Hematopoietic multipotent progenitor cell treated with erythropoietin and hydrocortisone succinate and interleukin-3 and kit ligand, for 8 days (in vitro differentiated cells): ENCODE data around the gene FAAP100.
A peak's percentile ranks its signal among the peaks of the same experiment; 100 is the strongest.

Experiments
- DNase-seq: peaks from one replicate; pipeline ENCODE4 v3.0.0-alpha.2; 2015

Gene FAAP100

DNA sequence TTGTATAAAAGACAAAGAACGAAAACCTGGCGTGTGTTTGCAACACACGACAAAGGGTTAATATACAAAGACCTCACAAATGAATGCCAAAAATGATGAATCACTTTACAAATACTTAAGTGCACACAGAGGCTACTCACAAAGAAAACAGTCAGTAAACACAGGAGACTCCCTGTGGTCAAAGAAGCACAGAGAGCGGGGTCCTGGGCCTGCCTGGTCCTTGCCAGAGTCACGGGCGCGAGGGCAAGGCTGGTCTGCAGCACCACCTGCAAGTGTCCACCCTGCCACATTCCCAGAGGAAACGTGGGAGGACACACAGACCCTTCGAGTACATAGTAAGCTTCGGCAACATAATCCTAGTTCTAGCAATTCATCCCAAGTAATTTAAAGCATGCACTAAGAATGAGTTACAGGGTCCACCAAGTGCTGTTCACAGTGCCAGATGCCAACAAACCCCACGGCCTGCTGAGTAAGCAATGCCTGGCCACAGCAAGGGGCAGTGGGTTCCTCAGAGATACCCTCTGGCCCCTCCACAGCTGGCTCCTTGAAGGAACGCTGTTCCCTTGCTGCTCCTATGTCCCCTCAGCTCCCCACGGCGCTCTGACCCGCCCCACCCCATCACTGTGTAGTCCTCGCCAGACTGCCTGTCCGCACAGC is 24.6 kb upstream of the FAAP100 start:
- DNase-seq: no peak

DNA sequence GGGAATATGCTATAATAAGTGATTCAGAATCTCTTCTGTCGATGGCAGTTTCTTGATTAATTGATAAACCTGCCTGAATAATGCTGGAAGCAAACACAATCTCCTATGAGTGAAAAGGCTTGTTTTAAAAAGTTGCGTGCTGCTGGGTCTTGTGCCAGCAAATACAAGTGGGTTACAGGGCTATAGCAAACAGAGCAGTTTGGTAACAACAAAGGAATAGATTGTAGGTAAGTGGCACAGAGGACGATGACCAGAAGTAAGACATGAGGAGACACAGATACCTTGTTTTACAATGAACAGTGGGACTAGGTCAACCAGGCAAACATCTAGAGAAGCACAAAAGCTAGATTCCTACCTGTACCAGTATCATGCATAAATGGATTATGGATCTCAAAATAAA is 23.7 kb upstream of the FAAP100 start:
- no peak for DNase-seq

DNA sequence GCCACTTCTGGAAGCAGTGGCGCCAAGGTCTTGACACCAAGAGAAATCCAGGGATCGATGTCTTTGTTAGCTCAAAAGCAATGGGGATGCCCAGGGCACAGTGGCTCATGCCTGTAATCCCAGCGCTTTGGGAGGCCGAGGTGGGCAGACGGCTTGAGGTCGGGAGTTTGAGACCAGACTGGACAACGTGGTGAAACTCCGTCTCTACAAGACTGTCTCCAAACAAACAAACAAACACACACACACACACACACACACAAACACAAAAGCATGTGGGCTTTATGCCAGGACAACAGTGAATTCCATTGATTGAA is 22.4 kb upstream of the FAAP100 start:
- no peak for DNase-seq

DNA sequence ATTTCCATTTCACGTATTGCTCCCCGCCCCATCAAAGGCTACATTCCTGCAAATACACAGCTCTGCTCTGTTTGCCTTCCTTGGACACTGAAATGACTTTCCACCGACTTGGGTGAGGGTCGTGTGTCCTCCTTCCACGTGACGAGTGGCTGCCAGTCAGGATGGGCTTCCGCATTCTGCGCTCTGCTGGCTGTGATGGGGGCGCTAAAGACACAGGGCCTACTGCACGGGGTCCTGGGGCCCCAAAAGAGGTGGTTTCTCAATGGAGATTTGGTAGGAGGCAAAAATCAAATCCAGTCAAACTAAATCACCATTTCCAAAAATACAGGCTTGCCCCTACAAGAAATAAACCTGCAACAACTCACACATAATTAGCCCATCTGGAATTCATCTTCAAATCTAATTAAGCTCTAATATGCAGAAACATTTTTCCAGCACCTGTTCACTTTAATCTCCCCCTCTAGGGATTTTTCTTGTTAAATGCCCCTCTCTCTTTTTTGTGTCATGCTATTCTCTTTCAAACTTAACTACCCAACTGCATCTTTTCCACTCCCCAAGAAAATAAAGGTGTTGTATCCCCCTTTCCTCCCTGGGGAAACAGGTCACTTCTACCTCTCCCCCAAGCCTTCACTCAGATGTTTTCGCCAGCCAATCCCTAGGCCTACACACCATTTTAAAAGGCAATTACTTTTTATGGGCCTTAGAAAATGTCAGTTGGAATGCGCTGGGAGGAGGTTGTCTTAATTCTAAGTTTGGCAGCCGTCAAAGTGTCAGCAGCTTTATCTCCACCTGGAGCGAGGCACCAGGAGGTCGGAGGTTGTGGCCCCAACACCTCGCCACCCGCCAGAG is 21.9 kb upstream of the FAAP100 start:
- no peak for DNase-seq

DNA sequence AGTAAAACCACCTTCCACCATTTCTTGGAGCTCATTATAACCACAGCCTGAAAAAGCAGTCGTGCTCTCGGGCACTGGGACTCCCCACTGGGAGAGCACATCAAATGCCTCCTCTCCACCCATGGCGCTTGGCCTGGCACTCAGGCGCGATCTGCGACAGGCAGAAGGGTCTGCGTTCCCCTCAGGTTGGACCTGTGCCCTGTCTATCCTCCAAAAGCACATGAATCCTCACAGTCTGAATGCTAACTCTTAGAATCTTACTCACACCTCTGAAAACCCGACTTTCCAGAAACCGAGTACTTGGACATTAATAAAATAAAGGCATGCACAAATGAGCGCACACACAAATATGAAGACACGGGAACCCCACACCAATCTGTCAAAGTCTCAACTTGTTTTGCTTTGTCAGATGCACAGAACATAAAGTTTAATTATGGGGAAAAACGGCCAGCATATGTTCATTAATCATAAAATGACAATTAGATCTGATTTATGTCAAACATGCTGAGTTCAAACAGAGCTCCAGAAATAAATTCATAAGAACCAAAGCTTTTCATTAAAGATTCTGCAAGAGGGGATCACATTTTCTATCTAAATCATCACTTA is 20.5 kb upstream of the FAAP100 start:
- no peak for DNase-seq

DNA sequence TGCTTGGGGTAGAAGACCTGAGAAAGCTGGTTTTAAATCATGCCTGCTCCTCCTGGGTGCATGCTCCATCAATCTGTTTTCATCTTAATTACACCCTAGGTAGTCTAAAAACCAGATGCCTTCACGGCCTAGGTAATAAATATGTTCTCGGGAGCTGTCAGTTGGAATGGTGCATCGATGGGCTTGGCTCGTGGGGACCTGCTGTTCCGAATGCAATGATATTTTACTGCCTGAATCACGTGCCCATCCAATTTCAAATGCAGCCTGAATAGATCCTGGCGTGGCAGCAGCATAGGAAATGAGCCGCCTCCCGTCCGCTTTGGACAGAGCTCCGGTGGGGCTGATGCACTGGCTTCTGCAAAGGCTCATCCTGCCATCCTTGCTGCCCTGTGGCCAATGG is 18.8 kb upstream of the FAAP100 start:
- DNase-seq: no peak

DNA sequence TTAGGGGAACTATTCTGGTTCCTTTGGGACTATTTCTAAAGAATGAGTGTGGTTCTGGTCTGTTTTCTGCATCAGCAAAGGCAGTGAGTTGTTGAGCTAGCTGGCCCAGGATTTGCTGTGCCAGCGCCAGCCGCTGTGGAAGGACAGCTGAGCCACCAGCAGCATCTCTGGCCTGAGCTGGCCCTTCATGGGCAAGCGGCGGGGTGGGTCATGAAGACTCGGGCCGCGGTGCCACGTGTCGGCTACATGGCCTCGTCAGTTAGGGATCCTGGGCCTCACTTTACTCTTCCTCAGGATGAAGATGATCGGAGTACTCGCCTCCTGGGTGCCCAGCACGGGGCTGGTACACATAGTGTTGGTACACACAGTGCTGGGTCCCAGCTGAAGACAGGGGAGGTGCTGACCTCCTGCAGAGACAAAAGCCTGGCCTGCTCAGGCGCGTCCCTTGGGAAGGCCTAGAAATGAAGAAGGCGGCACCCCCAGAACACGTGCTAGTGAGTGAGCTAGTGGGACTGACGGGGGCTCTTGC is 17.9 kb upstream of the FAAP100 start:
- no peak for DNase-seq

DNA sequence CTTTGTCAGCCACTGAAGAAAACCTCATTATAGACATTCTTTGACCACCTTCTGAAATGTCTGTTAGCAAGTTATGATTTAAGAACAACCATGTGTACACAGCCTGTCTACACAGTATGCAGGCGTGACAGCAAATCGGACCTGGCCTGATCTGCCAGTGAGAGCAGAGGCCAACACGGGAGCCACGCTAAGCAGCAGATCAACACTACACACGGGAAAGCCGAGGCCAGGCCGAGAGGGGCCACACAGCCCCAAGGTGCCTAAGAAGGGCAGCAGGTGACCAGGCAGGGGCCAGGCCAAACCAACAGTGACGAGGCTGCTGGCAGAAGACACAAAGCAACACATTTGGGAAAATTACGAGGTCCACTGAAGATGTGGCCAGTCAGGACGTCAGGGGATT is 16.3 kb upstream of the FAAP100 start:
- no peak for DNase-seq

DNA sequence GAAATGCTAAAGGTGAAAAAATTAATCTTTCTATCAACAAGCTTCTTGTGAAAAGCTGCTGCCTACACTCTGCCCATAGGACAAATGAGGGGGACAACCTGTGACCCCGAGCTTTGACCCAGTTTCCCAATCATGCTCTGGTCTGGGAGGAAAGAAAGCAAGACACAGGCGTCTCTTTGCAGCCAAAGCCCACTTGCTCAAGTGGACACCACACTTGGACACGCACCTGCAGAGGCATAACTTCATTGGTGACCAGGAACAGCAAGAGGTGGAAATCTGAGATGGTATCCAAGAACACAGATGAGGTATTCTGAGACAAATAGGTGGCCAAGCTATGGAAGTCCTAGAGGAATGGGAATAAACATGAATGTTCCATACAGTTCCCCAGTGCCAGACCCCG is 15.0 kb upstream of the FAAP100 start:
- no peak for DNase-seq

DNA sequence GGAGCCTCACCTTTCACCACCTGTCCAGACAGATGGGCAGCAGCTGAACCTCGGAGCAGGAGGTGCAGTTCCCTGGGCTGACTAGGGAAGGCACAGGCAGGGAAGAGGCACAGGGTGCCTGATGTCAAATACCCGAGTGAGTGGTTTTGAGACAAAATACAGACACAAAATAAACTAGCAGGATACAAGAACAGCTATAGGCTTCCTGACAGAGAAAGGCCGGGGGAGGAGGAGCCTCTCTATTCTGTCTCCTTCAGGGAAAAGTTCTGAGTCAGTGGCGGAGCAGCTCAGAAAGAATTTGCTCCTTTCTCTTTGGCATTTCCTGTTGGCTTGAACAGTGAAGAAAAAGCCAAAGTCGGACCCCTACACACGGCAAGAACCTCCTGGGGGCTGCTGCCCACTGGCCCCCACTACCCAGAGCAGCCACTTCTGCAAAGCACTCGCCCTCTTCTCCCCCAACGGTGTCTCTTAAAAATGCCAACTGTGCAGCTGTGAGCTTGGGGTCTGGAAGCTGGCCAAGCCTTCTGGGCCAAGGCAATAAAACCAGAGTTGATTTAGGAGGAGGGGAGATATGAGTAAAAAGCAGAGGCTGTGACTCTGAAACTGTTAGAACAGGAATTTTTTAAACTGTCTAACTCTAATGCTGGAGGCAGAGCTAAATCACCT is 14.4 kb upstream of the FAAP100 start:
- peak; percentile 61 for DNase-seq

DNA sequence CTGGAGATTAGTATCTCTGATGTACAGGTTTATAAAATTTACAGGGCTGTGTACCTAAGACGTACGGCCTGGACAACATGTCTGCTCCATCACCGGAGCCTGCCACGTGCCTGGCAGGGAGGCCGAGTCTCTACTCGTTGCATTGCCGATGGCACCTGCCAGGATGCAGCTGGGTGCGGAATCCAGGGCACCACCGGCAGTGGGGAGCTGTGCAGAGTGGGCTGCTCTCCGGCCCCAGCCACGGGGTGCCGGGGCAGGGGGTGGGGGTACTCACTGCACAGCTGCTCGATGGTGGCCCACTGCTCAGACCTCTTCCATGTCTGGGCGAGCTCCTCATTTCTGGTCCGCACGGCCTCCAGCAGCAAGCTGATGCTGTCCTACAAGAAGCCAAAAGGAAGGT is 13.1 kb upstream of the FAAP100 start:
- no peak for DNase-seq

DNA sequence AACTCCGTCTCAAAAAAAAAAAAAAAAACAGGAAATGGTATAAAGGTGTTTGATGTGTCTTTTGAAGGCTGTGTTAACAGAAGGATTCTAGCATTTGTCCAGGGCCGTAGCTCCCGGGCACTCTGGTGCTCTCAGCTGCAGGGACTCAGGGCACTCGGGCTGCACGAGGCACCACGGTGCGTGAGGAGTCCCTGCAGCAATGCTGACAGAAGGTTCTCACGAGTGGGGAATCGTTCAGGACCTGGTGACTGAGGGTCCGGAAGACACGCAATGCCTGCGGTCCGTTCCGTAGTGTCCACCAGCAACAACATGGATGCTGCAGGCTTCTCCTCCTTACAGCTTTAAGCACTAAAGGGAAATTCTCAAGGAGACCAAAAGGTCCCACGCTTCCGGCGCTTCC is 12.6 kb upstream of the FAAP100 start:
- DNase-seq: no peak

DNA sequence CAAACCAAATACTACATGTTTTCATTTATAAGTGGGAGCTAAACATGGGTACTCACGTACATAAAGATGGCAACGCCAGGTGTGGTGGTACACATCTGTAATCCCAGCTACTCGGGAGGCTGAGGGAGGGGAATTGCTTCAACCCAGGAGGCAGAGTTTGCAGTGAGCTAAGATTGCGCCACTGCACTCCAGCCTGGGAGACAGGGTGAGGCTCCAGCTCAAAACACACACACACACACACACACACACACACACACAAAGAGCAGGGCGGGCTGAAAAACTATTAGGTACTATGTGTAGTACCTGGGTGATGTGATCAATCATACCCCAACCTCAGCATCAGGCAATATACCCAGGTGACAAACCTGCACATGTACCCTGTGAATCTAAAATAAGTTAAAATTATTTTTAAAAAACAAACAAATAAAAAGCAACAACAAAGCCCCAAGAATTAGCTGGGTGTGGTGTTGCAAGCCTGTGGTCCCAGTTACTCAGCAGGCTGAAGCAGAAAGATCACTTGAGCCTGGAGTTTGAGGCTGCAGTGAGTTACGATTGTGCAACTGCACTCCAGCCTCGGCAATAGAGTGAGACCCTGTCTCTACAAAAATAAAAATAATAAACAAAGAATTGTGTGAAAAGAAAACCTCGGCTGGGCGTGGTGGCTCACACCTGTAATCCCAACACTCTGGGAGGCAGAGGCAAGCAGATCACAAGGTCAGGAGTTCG is 11.9 kb upstream of the FAAP100 start:
- DNase-seq: no peak

DNA sequence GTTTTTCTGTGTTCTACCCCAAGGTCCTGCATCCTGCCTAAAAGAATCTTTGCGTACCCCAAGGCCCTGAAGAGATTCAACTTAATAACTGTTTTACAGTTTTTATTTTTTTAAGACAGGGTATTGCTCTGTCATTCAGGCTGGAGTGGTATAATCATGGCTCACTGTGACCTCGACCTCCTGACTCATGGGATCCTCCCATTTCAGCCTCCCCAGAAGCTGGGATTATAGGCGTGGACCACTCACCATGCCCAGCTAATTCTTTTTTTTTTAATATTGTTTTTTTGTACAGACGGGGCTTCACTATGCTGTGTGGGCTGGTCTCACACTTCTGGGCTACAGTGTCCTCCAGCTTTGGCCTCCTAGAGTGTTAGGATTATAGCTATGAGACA is 9.3 kb upstream of the FAAP100 start:
- no peak for DNase-seq

DNA sequence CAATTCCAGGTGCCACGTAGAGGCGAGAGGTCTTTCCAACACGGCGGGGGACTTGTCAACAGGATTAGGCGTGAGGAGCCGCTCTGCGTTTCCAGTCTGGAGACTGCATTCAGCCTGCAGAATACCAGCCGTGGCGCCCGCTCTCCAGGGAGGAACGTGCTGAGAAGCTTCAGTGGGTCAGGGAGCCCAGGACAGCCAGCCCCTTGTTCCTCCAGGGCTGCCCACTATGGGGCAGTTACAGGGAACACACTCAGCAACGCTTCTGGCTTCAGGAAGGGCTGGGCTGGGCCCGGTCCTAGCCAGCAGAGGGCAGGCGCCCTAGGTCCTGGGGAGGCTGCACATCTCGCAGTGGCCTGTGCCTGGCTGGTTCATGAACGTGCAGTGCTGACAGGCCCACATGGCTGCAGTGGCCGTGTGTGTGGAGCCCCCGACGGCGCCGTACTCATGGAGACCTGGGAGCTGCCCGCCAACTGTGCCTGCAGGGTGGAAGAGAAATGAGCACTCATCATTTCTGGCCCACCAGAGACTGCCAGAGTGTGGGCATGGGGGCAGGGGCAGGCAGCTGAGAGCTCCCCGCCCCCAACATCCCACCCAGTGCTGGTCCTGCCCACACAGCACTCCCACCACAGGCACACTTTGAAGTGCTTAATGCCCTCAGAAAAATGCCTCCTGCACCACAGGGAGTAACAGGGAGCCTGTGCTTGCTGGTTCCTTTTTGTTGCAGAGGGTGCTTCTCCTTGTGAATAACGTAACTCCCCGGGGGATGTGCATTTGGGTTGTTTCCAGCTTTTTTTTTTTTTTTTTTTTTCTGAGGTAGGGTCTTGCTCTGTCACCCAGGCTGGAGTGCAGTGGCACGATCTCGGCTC is 7.0 kb upstream of the FAAP100 start:
- DNase-seq: no peak

DNA sequence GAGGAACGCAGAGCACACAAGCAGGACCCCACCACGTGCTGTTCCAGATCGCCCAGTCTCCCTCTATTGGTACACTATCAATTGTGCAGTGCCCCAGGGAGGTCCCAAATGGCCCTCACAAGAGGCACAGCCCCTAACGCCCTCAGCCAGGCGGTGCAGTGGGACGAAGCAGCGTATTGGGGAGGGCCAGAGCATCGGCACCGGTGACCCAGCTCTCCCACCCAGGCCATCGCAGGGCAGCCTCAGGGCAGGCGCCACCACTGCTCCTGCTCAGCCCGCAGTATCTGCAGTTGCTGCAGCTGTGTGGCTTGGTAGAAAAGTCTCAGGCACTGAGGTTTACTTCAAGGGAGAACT is 5.9 kb upstream of the FAAP100 start:
- no peak for DNase-seq

DNA sequence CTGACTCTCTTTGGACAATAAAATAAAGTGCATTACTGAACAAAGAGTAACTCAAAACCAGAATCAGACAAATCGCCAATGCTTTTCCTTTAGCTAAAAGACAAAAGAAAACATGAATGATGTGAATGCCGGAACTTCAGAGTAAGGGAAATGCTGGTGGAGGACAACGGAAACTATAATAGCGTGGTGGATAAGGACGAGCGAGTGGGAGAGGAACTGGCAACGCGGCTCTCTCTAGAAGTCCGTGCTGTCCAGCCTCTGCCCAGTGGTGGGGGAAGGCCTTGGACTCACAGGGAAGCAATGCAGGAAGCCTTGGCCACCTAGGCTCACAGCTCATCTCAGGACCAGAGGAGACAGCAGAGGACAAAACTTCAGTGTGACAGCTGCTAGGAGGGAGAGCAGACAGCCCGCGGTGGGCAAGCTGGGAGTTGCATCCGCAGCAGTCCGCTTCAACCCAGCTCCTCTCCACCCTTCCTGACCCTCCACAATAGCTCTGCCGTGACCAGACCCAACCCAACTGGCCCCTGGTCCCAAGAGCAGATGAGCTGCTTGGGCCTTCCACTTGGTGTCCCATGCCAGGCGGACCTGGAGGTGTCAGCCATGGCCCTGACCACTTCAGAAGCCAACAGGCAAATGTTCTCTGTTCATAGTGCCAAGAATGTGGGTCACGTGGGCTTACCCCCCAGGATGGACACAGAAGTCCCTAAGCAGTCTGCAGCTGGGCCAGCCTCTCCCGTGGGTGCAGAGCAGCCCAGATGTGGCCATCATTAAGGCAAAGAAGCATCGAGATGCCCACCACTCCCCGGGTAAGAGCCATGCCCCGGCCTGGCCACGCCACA is 5.3 kb upstream of the FAAP100 start:
- no peak for DNase-seq

DNA sequence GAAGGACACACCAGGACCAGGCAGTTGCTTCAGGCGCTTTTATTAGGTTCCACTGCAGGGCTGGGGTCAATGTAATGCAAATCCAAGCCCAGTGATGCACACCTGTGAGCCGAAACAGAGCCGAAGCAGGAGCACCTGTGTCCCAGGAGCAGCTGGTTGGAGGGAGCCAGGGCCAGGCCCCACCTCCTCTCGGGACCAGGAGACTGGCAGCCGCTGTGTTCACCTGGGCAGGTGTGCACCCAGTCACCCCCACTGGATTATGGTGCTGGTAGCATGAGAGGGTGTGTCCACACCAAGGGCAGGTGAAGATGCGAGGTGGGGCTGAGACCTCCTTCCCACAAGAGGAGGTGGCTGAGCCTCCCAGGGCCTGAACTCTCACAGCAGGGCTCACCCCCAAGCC is 4.7 kb upstream of the FAAP100 start:
- no peak for DNase-seq

DNA sequence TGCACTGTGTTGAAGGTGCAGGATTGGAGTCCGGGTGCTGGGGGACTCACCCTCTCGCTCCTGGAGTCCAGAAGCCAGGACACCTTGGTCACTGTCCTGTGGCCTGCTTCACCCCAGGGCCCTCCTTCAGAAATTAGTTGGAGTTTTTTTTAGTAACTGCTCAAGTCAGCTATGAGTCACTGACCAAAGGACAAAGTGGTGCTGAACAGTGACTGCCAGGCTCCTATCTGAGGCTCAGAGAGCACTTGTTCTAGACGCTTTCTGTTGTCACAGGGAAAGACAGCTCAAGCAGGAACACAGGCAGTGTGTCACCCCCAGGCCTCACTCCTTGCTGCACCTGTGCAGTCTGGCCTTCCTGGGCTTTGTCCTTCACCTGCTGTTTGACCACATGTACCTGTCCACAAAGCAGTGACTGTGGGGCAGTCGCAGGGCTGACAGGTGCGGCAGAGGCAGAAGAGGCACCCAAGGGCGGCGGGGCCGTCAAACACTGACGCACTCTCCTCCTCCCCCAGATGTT is 4.1 kb upstream of the FAAP100 start:
- DNase-seq: no peak

DNA sequence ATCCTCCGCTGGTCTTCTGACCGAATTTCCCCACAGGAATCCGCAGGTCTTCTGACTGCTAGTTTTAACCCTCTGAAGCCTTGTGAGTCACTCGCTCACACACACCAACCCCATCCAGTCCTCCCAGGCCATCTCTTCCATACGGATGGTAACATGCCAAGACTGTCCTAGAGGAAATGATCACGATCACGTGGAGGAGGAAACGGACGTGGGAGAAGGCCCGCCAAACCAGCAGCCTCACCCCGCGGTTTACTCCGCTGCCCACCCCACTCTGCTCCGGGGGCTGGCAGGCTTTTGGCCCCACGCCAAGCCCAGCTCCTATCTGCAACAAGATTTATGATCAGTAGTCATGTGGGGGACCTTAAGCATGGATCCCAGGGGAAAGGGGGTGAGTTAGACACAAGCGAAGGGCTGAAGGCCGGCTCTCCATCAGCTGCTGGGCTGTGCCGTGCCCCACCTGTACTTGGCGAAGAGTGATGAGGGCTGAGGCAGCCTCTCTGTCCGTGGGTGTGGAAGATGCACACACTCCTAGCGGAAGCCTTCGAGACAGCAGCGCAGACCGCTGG is 1.5 kb upstream of the FAAP100 start:
- peak; percentile 57 for DNase-seq
